Pancreas (tissue), 10 donors: ENCODE results near the gene MYL7. TPM values are rescaled to one million over a fixed set of nuclear protein-coding genes. Genes with fewer than 3 reads are reported as not detected.

Experiments used
- ATAC-seq, 4 donors: fragments of 200-7000 bp; cut with Tn5 transposase; one replicate each; pipeline versions ENCODE4 v1.8.0 to v1.9.1; 2020; ENCODE audit warnings: mild to moderate bottlenecking in 4 of 4, moderate library complexity in 4 of 4
- DNase-seq, 6 donors: peaks; one replicate each; pipeline ENCODE4 v3.0.0-alpha.2; 2020
- FAIRE-seq: peaks from 2 replicates; lab custom pipeline; 2012; peaks lifted over from hg19 to GRCh38; lab: Jason Lieb, UNC
- H3K27ac ChIP-seq, 4 donors: fragments of 200-600 bp; sonication (generic); 1 replicate in 3 of 4; 2 replicates in 1 of 4; pipeline versions ENCODE4 v1.5.0 to v1.8.0; 2020
- H3K27me3 ChIP-seq, 4 donors: fragments of 200-600 bp; one replicate each; pipeline ENCODE4 v1.8.0; 2021
- H3K36me3 ChIP-seq, 3 donors: fragments of 200-600 bp; sonication (generic) in 1 of 3; one replicate each; pipeline versions ENCODE4 v1.5.0 to v1.8.0; 2020 to 2021
- H3K4me1 ChIP-seq, 3 donors: fragments of 200-600 bp; one replicate each; pipeline ENCODE4 v1.8.0; 2021
- H3K4me3 ChIP-seq, 4 donors: fragments of 200-600 bp; sonication (generic) in 2 of 4; one replicate each; pipeline versions ENCODE4 v1.5.0 to v1.8.0; 2020 to 2021
- H3K9me3 ChIP-seq, 4 donors: fragments of 200-600 bp; one replicate each; pipeline ENCODE4 v1.8.0; 2021
- WGBS, 2 donors: extraction: QIAGEN DNeasy Blood & Tissue Kit; methylation state at CpG; one replicate each; pipeline ENCODE4 v1.1.7; 2013; 5-methylcytosine and 5-hydroxymethylcytosine counted together
- intact Hi-C, 3 donors: fragments of 100-400 bp; cut with DNase I; formaldehyde crosslinking; loops; one replicate each; pipeline versions ENCODE4 v1.11.1 to v1.14.2; 2022
- polyA plus RNA-seq, 2 donors: library from polyadenylated mRNA; stranded (reverse); fragments of 200-250 nt; gene quantifications; one replicate each; pipeline ENCODE4 v1.2.3, GENCODE V29; 2013
- total RNA-seq, 6 donors: library from RNA; stranded (reverse); fragmentation: NEBNext Ultra II Directional in 4 of 6; extraction: Animal tissue kit (Norgen Biotek cat#: 25700) in 4 of 6; gene quantifications; one replicate each; pipeline versions ENCODE4 v1.2.1 to v1.2.4, GENCODE V29; 2021 to 2023
- TF ChIP-seq, protein P1 (sequence below), 4 donors: fragments of 200-600 bp; sonication (generic) in 3 of 4; IDR thresholded peaks; one replicate each; pipeline versions ENCODE4 v1.5.0 to v1.8.0; 2021; ENCODE audit warnings: antibody characterized with exemption in 4 of 4
- donor health status: healthy with polysubstance abuse.
- donor health status: DM: no; HTN: no; CAD: no; lungs with moderate emphysema.
- donor health status: DM: no; HTN: no; CAD: no.
- donor health status: control.
- donor health status: control.
- donor health status: Bipolar disorder and iron deficiency.
- donor health status: DM: yes; HTN: yes; CAD: no.
- donor health status: DM: no; HTN: no; CAD: no.
- donor health status: DM: no; HTN: no; CAD: no.
- donor health status: DM: yes; HTN: yes; CAD: no.

MYL7 gene
- total and polyA plus RNA-seq, 8 donors, result 0.94 to 2.3 (median 1.9) TPM; not detected in 5

DNA sequence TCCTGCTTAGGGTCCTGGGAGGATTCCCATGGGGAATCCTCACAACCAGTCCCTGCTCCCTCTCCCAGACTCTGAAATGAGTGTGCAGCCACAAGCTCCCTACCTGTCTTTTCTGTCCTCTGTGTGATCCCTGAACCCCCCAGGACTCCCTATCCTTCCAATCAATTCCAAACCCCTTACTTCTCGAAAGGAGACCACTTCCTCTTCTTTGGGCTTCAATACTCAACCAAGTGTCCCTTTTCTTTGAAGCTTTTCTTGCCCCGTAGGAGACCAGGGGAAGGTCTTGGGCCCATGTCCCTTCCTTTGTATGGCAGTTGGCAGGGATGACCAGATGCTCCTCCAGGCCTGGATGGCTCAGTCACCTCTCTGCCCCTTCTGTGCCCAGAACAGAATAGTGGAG is 35.3 kb downstream of the MYL7 start:
- DNase-seq (no peak), FAIRE-seq (no peak), ATAC-seq (no peak)
- H3K4me1 ChIP-seq, result no peaks in the 10 kb centered on the region
- no peak overlapping the region for H3K27ac ChIP-seq
- no peaks in the 10 kb centered on the region for H3K27me3 ChIP-seq
- intact Hi-C loops, result no loop called here
- 79 to 90% methylated on average over 2 of the region's 2 CpGs for WGBS, 2 donors
- no peaks in the 10 kb centered on the region for H3K9me3 ChIP-seq
- H3K4me3 ChIP-seq, result no peak overlapping the region
- TF ChIP-seq, protein P1, sequence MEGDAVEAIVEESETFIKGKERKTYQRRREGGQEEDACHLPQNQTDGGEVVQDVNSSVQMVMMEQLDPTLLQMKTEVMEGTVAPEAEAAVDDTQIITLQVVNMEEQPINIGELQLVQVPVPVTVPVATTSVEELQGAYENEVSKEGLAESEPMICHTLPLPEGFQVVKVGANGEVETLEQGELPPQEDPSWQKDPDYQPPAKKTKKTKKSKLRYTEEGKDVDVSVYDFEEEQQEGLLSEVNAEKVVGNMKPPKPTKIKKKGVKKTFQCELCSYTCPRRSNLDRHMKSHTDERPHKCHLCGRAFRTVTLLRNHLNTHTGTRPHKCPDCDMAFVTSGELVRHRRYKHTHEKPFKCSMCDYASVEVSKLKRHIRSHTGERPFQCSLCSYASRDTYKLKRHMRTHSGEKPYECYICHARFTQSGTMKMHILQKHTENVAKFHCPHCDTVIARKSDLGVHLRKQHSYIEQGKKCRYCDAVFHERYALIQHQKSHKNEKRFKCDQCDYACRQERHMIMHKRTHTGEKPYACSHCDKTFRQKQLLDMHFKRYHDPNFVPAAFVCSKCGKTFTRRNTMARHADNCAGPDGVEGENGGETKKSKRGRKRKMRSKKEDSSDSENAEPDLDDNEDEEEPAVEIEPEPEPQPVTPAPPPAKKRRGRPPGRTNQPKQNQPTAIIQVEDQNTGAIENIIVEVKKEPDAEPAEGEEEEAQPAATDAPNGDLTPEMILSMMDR (IDR thresholded peaks at IDR 0.05), result no peak
- no peaks in the 10 kb centered on the region for H3K36me3 ChIP-seq

DNA sequence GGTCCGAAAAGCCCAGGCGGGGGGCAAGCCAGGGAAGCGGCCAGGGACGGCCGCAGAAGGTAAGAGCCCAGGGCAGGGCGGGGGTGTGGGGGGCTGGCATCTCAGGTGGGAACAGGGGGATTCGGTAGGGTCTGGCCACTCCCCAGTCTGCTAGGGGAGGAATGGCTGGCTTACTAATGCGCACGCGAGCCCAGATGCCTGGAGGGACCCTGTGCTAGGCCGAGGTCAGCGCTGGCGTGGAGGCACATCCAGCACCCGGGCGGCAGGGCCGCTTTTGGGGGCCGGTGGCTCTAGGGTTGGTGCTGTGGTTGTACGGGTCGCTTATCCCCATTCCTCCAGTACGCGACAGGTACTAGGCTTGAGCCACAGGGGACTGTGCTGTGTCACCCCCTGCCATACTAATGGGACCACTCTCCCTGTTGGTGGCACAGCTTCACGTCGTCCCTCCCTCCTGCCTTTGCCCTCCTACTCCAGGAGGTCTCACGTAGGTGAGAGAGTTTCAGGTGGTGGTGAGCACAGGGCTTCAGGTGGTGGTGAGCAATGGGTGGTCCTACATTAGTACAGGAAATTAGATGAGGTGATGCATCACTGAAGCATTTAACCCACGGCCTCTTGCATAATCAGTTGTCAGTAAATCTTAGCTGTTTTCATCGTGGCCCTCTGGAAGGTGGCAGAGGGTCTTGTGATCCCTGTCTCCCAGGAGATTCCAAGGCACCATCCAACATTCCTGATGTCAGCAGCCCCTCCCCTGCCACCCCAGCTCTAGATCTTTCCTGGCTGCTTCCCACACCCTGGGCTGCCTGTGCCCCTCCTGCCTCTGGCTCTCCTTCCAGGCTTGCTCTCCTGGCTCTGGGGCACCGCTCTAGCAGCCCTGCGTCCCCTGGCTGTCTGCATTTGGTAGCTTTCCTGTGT is 36.0 kb downstream of the MYL7 start:
- no peak overlapping the region for H3K27ac ChIP-seq
- DNase-seq (peak in 1 of 6 donors; percentile 60), FAIRE-seq (no peak), ATAC-seq (peak in 2 of 4 donors; percentile 13 to 14)
- H3K9me3 ChIP-seq, result no peaks in the 10 kb centered on the region
- WGBS, 2 donors, result 62 to 63% methylated on average over 25 to 28 of the region's 28 CpGs
- H3K4me1 ChIP-seq, result no peaks in the 10 kb centered on the region
- H3K36me3 ChIP-seq, result no peaks in the 10 kb centered on the region
- TF ChIP-seq, protein P1 (IDR thresholded peaks at IDR 0.05), result no peak
- no peaks in the 10 kb centered on the region for H3K27me3 ChIP-seq
- H3K4me3 ChIP-seq, result peak overlapping the region in 2 of 4 donors; percentile 13 to 41
- intact Hi-C loops, result no loop called here

DNA sequence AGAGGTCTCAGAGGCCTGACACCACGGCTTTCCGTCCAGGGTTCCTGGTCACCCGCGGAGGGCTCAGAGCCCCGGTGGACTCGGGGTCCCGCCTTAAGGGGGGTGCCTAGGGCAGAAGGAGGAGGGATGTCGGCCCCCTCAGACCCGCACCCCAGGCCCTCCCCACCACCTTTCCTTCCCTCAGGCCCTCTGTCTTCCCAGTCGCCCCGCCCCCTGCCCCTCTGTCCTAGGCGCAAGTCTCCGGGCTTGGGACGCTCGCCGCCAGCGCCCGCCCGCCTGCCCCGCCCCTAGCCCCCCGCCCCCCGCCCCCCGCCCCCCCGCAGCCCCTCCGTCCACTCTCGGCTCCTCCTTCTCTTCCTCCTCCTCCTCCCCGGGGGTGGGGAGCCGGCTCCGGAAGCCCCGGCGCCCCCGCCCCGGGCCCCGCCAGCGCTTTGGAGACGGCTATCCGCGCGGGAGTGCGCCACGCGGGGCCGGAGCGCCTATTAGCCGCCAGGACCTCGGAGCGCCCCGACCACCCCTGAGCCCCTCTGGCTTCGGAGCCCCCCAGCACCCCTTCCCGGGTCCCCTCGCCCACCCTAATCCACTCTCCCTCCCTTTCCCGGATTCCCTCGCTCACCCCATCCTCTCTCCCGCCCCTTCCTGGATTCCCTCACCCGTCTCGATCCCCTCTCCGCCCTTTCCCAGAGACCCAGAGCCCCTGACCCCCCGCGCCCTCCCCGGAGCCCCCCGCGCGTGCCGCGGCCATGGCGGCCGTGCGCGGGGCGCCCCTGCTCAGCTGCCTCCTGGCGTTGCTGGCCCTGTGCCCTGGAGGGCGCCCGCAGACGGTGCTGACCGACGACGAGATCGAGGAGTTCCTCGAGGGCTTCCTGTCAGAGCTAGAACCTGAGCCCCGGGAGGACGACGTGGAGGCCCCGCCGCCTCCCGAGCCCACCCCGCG is 36.9 kb downstream of the MYL7 start, which contains the start of gene AEBP1:
TSS of gene AEBP1 (plus strand) at position 423 of the 937 bp plus-strand sequence. CDS start at position 744, 321 bp downstream.
- no peaks in the 10 kb centered on the region for H3K9me3 ChIP-seq
- H3K4me3 ChIP-seq, result peak within 1 kb of the TSS in 2 of 4 donors; percentile 13 to 41
- peak within 1 kb of the TSS in 1 of 4 donors; percentile 17 for H3K27ac ChIP-seq
- DNase-seq (peak in 2 of 6 donors; percentile 30 to 63), FAIRE-seq (no peak), ATAC-seq (peak in 3 of 4 donors; percentile 26 to 45 (median 29))
- 7 to 14% methylated on average over 41 to 79 of the region's 87 CpGs for WGBS, 2 donors
- H3K27me3 ChIP-seq, result no peaks in the 10 kb centered on the region
- intact Hi-C loops, result no loop called here
- H3K36me3 ChIP-seq, result no peaks in the 10 kb centered on the region
- H3K4me1 ChIP-seq, result no peaks in the 10 kb centered on the region
- TF ChIP-seq, protein P1 (IDR thresholded peaks at IDR 0.05), result no peak

DNA sequence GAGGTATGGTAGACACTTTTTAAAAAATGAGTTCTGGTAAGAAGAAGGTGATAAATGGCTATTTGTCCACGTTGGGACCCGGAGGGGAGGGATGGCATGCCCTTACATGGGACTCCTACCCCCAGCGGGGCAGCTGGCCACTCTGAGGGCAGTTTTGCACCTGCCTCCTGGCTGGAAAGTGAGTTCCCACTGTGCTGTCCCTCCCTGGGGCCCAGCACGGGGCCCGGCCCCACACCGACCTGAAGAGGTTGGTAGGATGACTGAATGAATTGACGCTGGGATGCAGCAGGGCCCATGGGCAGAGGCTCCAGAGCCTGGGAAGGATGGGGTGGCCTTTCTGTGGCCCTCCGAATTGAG is 37.6 kb downstream of the MYL7 start:
- TF ChIP-seq, protein P1 (IDR thresholded peaks at IDR 0.05), result no peak
- H3K27ac ChIP-seq, result no peak overlapping the region
- no peaks in the 10 kb centered on the region for H3K9me3 ChIP-seq
- no peaks in the 10 kb centered on the region for H3K36me3 ChIP-seq
- WGBS, 2 donors, result 73% methylated on average over 8 of the region's 8 CpGs
- H3K4me1 ChIP-seq, result no peaks in the 10 kb centered on the region
- no peak overlapping the region for H3K4me3 ChIP-seq
- no peaks in the 10 kb centered on the region for H3K27me3 ChIP-seq
- ATAC-seq (no peak), FAIRE-seq (no peak), DNase-seq (peak in 1 of 6 donors; percentile 55)
- intact Hi-C loops, result no loop called here
